HG03442 (cell line): ENCODE measurements around the gene CD207.
"Not testable (repeated sequence)": the region's sequence is repeated elsewhere in the genome, so short reads cannot be mapped to it uniquely, and the experiment has no call there.

Source experiments
- ATAC-seq: cut with Tn5 transposase; IDR thresholded peaks from one replicate; pipeline ENCODE4 v1.9.1; 2021; ENCODE audit warnings: mild to moderate bottlenecking, moderate library complexity; ENCODE audit not compliant: unreplicated experiment

The CD207 gene

GRCh38 chr2:70829916-70830315 is 5.7 kb downstream of the CD207 start:
- ATAC-seq, result no peak

DNA sequence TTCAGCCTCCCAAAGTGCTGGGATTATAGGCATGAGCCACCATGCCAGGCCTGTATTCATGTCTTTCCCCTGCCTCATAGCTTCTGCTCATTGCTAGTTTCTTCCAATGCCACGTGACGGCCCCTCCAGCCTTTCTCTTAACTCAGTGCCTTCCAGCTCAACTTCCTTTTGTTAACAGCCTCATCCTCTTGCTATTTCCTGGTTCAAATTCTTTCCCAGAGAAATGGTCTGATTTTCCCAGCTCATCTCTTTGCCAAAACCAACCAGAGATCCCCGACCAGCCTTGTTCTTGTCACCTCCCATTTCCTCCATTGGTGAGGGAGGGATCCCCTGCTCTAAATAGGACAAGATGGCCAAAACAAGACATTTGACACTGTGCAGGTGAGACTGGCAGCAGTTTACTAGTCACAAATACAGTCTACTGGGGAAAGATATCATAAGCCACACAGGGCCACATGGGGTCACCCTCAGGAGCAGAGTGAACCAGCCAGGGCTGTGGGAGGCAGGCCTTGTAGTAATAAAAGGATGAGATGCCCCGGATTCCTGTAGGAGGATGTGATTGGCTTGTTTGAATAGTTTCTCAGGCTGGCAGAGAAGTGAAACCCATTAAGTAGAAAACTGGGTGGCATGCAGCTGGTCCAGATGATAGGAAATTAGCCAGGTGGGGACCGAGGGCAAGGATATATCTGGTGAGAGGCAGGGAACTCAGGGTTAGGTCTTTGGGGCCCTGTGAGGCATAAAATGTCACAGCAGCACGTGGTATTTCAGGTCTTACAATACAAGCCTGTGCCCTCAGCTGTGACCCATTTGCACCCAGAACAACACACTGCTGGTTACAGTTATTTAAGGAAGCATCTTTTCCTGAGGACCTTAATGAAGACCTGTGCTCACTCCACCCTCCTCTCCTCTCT is 6.4 kb downstream of the CD207 start:
- ATAC-seq, result no peak

- ATAC-seq, result no peak
These were observed 7.5 kb downstream of the CD207 start for GRCh38 chr2:70828115-70828514.

GRCh38 chr2:70827388-70827787 is 8.2 kb downstream of the CD207 start:
- ATAC-seq, result no peak

GRCh38 chr2:70826696-70827350 is 8.8 kb downstream of the CD207 start:
- no peak for ATAC-seq

DNA sequence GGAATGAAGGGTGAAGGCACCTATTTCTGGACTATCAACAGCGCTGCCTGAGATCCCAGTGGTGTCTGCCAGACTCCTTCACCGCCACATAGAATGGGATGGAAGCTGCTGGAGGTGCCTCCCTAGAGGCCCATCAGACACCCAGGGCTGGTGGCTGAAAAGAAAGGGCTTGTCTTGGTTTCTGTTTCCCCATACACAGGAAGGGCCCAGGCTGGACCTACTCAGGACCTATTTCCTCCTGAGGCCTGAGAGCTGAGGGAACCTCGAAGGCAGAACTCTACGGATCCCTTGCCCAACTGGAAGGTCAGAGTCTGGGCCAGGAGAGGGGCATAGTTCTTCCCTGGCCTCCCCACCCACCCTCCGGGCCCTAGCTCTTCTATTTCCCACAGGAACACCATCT is 12.4 kb downstream of the CD207 start:
- ATAC-seq, result no peak

- ATAC-seq, result no peak
These were observed 12.8 kb downstream of the CD207 start for GRCh38 chr2:70822843-70823242.

DNA sequence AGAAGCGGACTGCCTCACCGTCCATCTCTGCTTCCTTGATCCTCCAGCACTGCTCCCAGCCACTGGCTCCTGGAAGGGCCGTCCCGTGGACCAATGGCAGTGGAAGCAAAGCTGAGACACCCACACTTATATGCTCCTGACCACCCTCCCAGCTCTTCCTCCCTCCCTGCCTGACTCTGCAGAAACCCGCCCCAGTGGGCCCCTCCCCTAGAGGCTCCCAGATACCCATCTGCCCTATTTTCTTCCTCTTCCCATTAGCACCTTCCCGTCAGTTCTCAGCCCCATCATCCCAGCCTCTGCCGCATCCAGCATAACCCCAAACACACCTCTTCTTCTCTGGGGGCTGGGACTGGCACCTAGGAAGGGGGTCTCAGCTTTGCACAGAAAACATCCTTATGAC is 15.1 kb downstream of the CD207 start, which contains the start of gene CLEC4F:
TSS of gene CLEC4F (minus strand) at position 101 of the 400 bp plus-strand sequence. CDS start at position 25, 76 bp downstream.
- no peak for ATAC-seq

DNA sequence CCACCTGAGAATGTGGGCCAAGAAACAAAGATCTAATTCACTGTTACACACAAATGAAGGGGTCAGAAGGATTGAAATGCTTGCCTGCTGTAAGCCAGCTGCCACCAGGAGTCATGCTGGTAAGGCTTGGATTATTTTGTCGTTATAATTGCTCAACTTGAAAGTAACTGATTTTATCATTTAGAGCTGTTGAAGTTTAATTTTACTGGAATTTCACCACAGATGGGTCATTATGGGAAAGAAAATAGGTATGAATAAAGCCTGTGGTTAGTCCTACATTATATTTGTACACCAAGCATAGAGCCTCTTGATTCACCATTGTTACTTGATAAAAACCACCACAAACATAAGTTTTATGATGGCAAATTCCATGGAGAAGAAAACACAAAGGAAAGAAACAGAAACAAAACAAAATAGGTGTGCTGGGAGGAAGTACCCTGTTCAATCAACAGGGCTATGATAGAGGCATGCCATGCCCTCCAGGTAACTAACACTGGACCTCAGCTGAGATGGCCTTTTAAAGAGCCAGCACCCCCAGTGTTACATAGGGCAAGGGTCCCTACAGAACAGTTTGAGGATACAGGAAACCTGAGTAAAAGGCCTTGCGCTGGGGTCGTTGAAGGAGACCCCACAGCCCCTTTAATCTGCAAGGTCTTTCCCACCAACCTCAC is 18.2 kb downstream of the CD207 start:
- no peak for ATAC-seq

GRCh38 chr2:70816726-70817125 is 18.9 kb downstream of the CD207 start:
- ATAC-seq, result no peak

DNA sequence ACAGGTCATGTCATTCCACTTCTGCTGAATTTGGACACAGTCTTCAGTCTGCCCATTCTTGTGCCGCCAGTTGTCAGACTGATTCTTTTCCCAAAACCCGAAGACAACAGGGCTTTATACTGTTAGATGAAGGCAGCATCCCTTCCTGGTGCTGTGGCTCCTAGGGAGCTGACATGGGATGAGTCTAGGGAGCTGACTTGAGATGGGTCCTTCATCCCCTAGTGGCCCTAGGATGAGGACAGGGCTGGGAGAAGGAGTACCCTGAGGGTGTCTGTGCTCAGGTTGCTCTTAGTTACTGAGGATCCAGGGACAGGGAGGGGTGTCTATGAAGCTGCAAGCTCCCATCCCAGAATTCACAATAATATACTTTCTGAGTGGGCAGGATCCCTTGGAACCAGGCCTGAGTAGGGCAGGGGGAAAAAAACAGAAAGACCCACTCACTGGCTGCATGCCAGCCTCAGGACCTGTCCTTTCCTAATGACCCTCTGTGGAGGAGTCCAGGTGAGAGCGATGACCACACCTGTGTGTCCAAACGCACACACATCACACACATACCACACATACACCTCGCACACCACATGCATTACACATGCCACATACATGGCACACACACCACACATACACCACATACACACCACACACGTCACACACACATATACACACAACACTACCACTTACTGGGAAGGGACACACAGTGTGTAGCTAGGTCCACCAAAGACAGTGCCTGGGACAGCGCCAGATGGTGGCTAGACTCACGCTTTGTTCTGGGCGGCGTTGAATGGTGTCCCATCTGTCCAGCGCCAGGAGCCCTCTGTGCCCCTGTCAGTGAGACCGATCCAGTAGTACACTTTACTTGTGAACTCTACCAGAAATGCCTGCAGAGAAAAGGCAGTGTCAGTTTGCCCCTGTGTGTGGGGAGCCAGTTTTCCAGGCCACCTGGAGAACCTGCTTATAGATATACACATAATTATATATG is 26.3 kb downstream of the CD207 start:
- no peak for ATAC-seq

DNA sequence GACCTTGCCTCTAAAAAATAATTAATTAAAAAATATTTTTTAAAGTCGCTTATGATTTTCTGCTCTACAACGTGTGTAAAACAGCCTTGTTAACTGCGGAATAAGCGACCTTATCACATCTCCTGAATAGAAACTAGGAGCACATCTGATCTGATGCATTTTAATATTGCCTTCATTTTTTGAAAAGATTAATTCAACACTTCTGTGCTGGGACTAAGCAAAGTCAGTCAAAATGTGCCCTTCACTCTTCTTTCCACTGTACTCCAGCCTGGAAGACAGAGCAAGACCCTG is 27.8 kb downstream of the CD207 start:
- ATAC-seq, result no peak

- ATAC-seq, result no peak
These were observed 28.4 kb downstream of the CD207 start for GRCh38 chr2:70807102-70807827.

GRCh38 chr2:70806620-70807019 is 29.0 kb downstream of the CD207 start:
- no peak for ATAC-seq

GRCh38 chr2:70806013-70806412 is 29.6 kb downstream of the CD207 start:
- no peak for ATAC-seq

- ATAC-seq, result no peak
These were observed 33.9 kb downstream of the CD207 start for GRCh38 chr2:70801607-70802263.

GRCh38 chr2:70799706-70800105 is 35.9 kb downstream of the CD207 start:
- ATAC-seq, result no peak

DNA sequence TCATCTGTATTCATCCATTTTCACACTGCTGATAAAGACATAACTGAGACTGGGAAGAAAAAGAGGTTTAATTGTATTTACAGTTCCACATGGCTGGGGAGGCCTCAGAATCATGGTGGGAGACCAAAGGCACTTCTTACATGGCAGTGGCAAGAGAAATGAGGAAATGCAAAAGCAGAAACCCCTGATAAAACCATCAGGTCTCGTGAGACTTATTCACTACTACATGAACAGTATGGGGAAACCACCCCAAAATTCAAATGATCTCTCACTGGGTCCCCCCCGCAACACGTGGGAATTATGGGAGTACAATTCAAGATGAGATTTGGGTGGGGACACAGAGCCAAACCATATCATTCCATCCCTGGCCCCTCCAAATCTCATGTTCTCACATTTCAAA is 37.6 kb downstream of the CD207 start:
- not testable (repeated sequence) for ATAC-seq

GRCh38 chr2:70797506-70797905 is 38.1 kb downstream of the CD207 start:
- ATAC-seq, result no peak
